GM18520 (cell line): ENCODE data around the gene LRP2.
"Not testable (repeated sequence)": the region's sequence is repeated elsewhere in the genome, so short reads cannot be mapped to it uniquely, and the experiment has no call there.

ENCODE experiments used
- ATAC-seq: cut with Tn5 transposase; IDR thresholded peaks from one replicate; pipeline ENCODE4 v1.9.1; 2021; ENCODE audit not compliant: unreplicated experiment

Gene LRP2

GRCh38 chr2:169348321-169349024, 13.9 kb downstream of the LRP2 start:
- ATAC-seq = no peak

GRCh38 chr2:169345486-169346437, 16.6 kb downstream of the LRP2 start:
- ATAC-seq = no peak

- ATAC-seq = no peak
These were observed 17.4 kb downstream of the LRP2 start for GRCh38 chr2:169344736-169345485.

GRCh38 chr2:169343202-169343601, 19.1 kb downstream of the LRP2 start:
- no peak for ATAC-seq

- ATAC-seq = no peak
These were observed 22.7 kb downstream of the LRP2 start for GRCh38 chr2:169339657-169340056.

GRCh38 chr2:169336695-169337094, 25.6 kb downstream of the LRP2 start:
- no peak for ATAC-seq

GRCh38 chr2:169330555-169331198, 31.7 kb downstream of the LRP2 start:
- ATAC-seq = no peak

- ATAC-seq = no peak
These were observed 32.4 kb downstream of the LRP2 start for GRCh38 chr2:169329688-169330554.

GRCh38 chr2:169328785-169329184, 33.5 kb downstream of the LRP2 start:
- no peak for ATAC-seq

- ATAC-seq = not testable (repeated sequence)
These were observed 34.5 kb downstream of the LRP2 start for GRCh38 chr2:169327837-169328236.

GRCh38 chr2:169325886-169326285, 36.4 kb downstream of the LRP2 start:
- not testable (repeated sequence) for ATAC-seq

GRCh38 chr2:169324581-169325260, 37.6 kb downstream of the LRP2 start:
- ATAC-seq = no peak

GRCh38 chr2:169323841-169324240, 38.5 kb downstream of the LRP2 start:
- no peak for ATAC-seq

GRCh38 chr2:169320561-169320960, 41.8 kb downstream of the LRP2 start:
- ATAC-seq = no peak

- no peak for ATAC-seq
These were observed 47.0 kb downstream of the LRP2 start for GRCh38 chr2:169315357-169315756.

GRCh38 chr2:169308349-169308748, 54.0 kb downstream of the LRP2 start:
- not testable (repeated sequence) for ATAC-seq

GRCh38 chr2:169304689-169305088, 57.6 kb downstream of the LRP2 start:
- ATAC-seq = not testable (repeated sequence)

- ATAC-seq = no peak
These were observed 58.6 kb downstream of the LRP2 start for GRCh38 chr2:169303579-169304305.

- no peak for ATAC-seq
These were observed 60.0 kb downstream of the LRP2 start for GRCh38 chr2:169302364-169302763.
